ENCODE measurements around the gene ARRB2. TPM values are rescaled to one million over a fixed set of nuclear protein-coding genes. Genes with fewer than 3 reads are reported as not detected.

ARRB2 gene
- total and polyA plus RNA-seq, 2 of the 13 experiments (the other 11 are each of a cell fraction or from before 2014, with no cell fraction given) = 21.5 to 49.2 TPM

DNA sequence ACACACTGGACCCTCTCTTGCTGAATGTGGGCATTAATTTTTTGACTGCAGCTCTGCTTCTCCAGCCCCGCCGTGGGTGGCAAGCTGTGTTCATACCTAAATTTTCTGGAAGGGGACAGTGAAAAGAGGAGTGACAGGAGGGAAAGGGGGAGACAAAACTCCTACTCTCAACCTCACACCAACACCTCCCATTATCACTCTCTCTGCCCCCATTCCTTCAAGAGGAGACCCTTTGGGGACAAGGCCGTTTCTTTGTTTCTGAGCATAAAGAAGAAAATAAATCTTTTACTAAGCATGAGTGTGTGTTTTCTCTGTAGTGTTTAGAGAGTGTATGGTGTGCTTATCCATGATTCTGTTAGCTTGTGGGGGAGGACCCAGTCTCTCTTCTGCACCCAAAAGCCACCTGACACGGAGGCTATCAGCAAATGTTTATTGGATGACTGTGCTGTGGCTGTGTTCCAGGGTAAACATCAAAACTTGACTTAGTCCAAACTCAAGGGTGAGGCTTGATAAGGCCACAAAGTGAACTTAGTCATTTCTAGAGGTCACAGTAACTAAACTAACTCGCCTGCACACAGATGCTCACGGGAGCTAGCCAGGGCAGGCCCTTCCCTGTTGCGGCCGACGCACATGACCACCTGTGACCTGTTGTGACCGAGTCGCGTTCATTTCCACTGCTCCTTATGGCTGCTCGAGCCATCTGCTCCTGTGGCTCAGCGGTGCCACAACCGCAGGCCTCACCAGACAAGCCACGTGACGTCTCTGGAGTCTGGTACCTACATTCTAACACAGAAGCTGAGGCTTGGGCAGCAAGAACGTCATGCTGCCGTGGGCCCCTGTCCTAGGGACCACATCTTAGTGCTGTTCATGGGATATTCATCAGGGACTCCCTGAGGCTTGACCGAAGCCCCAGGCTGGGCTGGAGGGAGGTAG, 11.0 kb downstream of the ARRB2 start (continued):
- TF ChIP-seq, protein P1, sequence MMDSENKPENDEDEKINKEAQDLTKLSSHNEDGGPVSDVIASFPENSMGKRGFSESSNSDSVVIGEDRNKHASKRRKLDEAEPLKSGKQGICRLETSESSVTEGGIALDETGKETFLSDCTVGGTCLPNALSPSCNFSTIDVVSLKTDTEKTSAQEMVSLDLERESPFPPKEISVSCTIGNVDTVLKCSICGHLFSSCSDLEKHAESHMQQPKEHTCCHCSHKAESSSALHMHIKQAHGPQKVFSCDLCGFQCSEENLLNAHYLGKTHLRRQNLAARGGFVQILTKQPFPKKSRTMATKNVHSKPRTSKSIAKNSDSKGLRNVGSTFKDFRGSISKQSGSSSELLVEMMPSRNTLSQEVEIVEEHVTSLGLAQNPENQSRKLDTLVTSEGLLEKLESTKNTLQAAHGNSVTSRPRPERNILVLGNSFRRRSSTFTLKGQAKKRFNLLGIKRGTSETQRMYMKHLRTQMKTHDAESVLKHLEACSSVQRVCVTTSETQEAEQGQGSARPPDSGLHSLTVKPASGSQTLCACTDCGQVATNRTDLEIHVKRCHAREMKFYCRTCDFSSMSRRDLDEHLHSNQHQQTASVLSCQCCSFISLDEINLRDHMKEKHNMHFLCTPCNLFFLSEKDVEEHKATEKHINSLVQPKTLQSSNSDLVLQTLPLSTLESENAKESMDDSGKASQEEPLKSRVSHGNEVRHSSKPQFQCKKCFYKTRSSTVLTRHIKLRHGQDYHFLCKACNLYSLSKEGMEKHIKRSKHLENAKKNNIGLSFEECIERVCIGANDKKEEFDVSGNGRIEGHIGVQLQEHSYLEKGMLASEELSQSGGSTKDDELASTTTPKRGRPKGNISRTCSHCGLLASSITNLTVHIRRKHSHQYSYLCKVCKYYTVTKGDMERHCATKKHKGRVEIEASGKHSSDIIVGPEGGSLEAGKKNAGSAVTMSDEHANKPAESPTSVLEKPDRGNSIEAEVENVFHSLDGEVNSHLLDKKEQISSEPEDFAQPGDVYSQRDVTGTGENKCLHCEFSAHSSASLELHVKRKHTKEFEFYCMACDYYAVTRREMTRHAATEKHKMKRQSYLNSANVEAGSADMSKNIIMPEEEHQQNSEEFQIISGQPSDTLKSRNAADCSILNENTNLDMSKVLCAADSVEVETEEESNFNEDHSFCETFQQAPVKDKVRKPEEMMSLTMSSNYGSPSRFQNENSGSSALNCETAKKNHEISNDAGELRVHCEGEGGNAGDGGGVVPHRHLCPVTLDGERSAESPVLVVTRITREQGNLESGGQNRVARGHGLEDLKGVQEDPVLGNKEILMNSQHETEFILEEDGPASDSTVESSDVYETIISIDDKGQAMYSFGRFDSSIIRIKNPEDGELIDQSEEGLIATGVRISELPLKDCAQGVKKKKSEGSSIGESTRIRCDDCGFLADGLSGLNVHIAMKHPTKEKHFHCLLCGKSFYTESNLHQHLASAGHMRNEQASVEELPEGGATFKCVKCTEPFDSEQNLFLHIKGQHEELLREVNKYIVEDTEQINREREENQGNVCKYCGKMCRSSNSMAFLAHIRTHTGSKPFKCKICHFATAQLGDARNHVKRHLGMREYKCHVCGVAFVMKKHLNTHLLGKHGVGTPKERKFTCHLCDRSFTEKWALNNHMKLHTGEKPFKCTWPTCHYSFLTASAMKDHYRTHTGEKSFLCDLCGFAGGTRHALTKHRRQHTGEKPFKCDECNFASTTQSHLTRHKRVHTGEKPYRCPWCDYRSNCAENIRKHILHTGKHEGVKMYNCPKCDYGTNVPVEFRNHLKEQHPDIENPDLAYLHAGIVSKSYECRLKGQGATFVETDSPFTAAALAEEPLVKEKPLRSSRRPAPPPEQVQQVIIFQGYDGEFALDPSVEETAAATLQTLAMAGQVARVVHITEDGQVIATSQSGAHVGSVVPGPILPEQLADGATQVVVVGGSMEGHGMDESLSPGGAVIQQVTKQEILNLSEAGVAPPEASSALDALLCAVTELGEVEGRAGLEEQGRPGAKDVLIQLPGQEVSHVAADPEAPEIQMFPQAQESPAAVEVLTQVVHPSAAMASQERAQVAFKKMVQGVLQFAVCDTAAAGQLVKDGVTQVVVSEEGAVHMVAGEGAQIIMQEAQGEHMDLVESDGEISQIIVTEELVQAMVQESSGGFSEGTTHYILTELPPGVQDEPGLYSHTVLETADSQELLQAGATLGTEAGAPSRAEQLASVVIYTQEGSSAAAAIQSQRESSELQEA (CRISPR knock-in tag; IDR thresholded peaks at IDR 0.05; ENCODE audit: not compliant biosample characterization) = no peak
- TF ChIP-seq KLF16 (CRISPR knock-in tag; IDR thresholded peaks at IDR 0.05) (0 out of 4 replicates have a peak, but pooled peaks of 1 of the 2 experiments have one; percentile 42), IKZF1 (IDR thresholded peaks at IDR 0.05) (no peak), BHLHE40 (IDR thresholded peaks at IDR 0.05; ENCODE audit: low read length) (peak; percentile 97), FOXC1 (CRISPR knock-in tag; IDR thresholded peaks at IDR 0.05; ENCODE audit: borderline replicate concordance) (no peak), CREM (IDR thresholded peaks at IDR 0.05) (peak; percentile 65; the same call in 1 of the 2 replicates), CREM (CRISPR knock-in tag; IDR thresholded peaks at IDR 0.05) (no peak), ZIK1 (CRISPR knock-in tag; IDR thresholded peaks at IDR 0.05; ENCODE audit: borderline replicate concordance, low read depth) (peak; percentile 70; the same call in 1 of the 2 replicates), DPF2 (CRISPR knock-in tag; IDR thresholded peaks at IDR 0.05; ENCODE audit: borderline replicate concordance, low read depth) (no peak), SPEN (CRISPR knock-in tag; IDR thresholded peaks at IDR 0.05; ENCODE audit: low read depth) (peak; percentile 36; the same call in 1 of the 2 replicates), NFATC3 (CRISPR knock-in tag; IDR thresholded peaks at IDR 0.05) (no peak), BORCS8-MEF2B (CRISPR knock-in tag; IDR thresholded peaks at IDR 0.05) (no peak), ATF7 (IDR thresholded peaks at IDR 0.05) (no peak), ATF7 (CRISPR knock-in tag; IDR thresholded peaks at IDR 0.05) (peak; percentile 34; the same call in 1 of the 2 replicates), SRY (CRISPR knock-in tag; IDR thresholded peaks at IDR 0.05) (peak; percentile 85; the same call in 1 of the 2 replicates)
- TF ChIP-seq, protein P2, sequence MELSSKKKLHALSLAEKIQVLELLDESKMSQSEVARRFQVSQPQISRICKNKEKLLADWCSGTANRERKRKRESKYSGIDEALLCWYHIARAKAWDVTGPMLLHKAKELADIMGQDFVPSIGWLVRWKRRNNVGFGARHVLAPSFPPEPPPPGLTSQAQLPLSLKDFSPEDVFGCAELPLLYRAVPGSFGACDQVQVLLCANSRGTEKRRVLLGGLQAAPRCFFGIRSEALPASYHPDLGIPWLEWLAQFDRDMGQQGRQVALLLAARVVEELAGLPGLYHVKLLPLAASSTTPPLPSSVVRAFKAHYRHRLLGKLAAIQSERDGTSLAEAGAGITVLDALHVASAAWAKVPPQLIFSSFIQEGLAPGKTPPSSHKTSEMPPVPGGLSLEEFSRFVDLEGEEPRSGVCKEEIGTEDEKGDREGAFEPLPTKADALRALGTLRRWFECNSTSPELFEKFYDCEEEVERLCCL (CRISPR knock-in tag; IDR thresholded peaks at IDR 0.05; ENCODE audit: borderline replicate concordance) = no peak
- TF ChIP-seq, protein P3, sequence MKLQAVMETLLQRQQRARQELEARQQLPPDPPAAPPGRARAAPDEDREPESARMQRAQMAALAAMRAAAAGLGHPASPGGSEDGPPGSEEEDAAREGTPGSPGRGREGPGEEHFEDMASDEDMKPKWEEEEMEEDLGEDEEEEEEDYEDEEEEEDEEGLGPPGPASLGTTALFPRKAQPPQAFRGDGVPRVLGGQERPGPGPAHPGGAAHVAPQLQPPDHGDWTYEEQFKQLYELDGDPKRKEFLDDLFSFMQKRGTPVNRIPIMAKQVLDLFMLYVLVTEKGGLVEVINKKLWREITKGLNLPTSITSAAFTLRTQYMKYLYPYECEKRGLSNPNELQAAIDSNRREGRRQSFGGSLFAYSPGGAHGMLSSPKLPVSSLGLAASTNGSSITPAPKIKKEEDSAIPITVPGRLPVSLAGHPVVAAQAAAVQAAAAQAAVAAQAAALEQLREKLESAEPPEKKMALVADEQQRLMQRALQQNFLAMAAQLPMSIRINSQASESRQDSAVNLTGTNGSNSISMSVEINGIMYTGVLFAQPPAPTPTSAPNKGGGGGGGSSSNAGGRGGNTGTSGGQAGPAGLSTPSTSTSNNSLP (IDR thresholded peaks at IDR 0.05; ENCODE audit: low read depth, low read length) = peak; percentile 84

Measured in HepG2 (cell line).